ENCODE results near the gene AHRR. TPM values are rescaled to one million over a fixed set of nuclear protein-coding genes. Genes with fewer than 3 reads are reported as not detected.
A peak's percentile ranks its signal among the peaks of the same experiment; 100 is the strongest.

Gene AHRR
- total and polyA plus RNA-seq, 10 of the 15 experiments (the other 5 are each of a cell fraction or from before 2014, with no cell fraction given) = 0.90 to 35.2 (median 19.2) TPM

- CTCF ChIA-PET = interaction anchor here (0.6 to 2.7 kb wide), 6 partner anchors 11 to 1366 kb away, joined by 3 to 39 read pairs (median 3); no protein-coding TSS in a partner anchor
- in situ Hi-C loops (cut with MboI) = no loop called here
These were observed 105.0 kb downstream of the AHRR start for GRCh38 chr5:426392-426976.

More at GRCh38 chr5:426392-426976, 105.0 kb downstream of the AHRR start:
- TF ChIP-seq HDGF (IDR thresholded peaks at IDR 0.05) (0 out of 2 replicates have a peak, but pooled peaks have one; percentile 23), IKZF2 (IDR thresholded peaks at IDR 0.05) (0 out of 4 replicates have a peak, but pooled peaks of 1 of the 2 experiments have one; percentile 19), IKZF1 (conservative IDR thresholded peaks at IDR 0.05) (0 out of 2 replicates have a peak, but pooled peaks have one; percentile 9), SREBF2 (IDR thresholded peaks at IDR 0.05; ENCODE audit: low read length) (no peak), USF2 (IDR thresholded peaks at IDR 0.05; ENCODE audit: borderline replicate concordance, low read depth, low read length) (no peak), SMC3 (IDR thresholded peaks at IDR 0.05; ENCODE audit: borderline replicate concordance, low read length) (no peak)
- H4K20me1 ChIP-seq (ENCODE audit: control insufficient read depth, insufficient read depth) = no peaks in the 10 kb centered on the region
- no peak overlapping the region for H3K9ac ChIP-seq (ENCODE audit: control insufficient read depth, insufficient read depth, low read length)
- ATAC-seq (no peak), FAIRE-seq (no peak), DNase-seq (ENCODE audit: low read depth, low spot score) (no peak)
- WGBS (ENCODE audit: insufficient coverage, insufficient replicate concordance, low lambda C conversion rate, missing lambda C conversion rate) = 71% methylated on average over 3 of the region's 3 CpGs
- H3K27me3 ChIP-seq (replicated peaks in 1 of 2; ENCODE audit: control insufficient read depth in 2 of 2, insufficient read depth in 2 of 2, low read length in 1 of 2) = no peaks in the 10 kb centered on the region
- peaks cover 3 to 19% of the 10 kb centered on the region in 2 experiments; a peak in 3 of 4 replicates for H3K36me3 ChIP-seq (ENCODE audit: control insufficient read depth in 2 of 2, insufficient read depth in 2 of 2, low read length in 1 of 2)
- no peaks in the 10 kb centered on the region for H3K9me3 ChIP-seq (replicated peaks; ENCODE audit: control insufficient read depth, insufficient read depth, low read length)
- H3K4me2 ChIP-seq (ENCODE audit: control insufficient read depth, insufficient read depth) = no peak overlapping the region
- ChIA-PET RAD21 (ENCODE audit: unreplicated experiment) (interaction anchor here (0.9 to 3.7 kb wide), 3 partner anchors 15 to 109 kb away, joined by 3 to 49 read pairs (median 13); no protein-coding TSS in a partner anchor), SMC1A (ENCODE audit: uncharacterized antibody, unreplicated experiment) (interaction anchor here (0.6 to 3.7 kb wide), 7 partner anchors 46 to 110 kb away, joined by 3 to 18 read pairs (median 3); partner anchors contain the start of gene AHRR), POLR2A (interaction anchor here (2.3 kb wide), 1 partner anchor 46 kb away, joined by 10 read pairs; no protein-coding TSS in a partner anchor)
- H3K27ac ChIP-seq (ENCODE audit: control insufficient read depth, insufficient read depth) = no peak overlapping the region
- peaks cover 30% of the 10 kb centered on the region for H3K4me1 ChIP-seq (ENCODE audit: control insufficient read depth, insufficient read depth, low read length)
- BruUV-seq (replicated peaks) = no TSS peak
- no peak overlapping the region for H3K4me3 ChIP-seq
- no peak overlapping the region for H2AFZ ChIP-seq (ENCODE audit: control insufficient read depth, low read depth, low read length)
- H3K79me2 ChIP-seq (ENCODE audit: control insufficient read depth, insufficient read depth, low read length) = no peaks in the 10 kb centered on the region; the same call in none of the 2 replicates
- intact Hi-C loops (cut with micrococcal nuclease; ENCODE audit: unreplicated experiment) = no loop called here

All from GM12878 (cell line).